SK-N-SH (cell line): ENCODE data around the gene LPCAT2. TPM values are rescaled to one million over a fixed set of nuclear protein-coding genes. Genes with fewer than 3 reads are reported as not detected.

Experiments used
- CTCF ChIA-PET: fragments of 300-600, 350-600 bp; formaldehyde crosslinking; extraction: SDS; loops from one replicate; lab custom pipeline; 2021; lab: Yijun Ruan, JAX
- POLR2A ChIA-PET: fragments of 350-600 bp; sonication (Branson Sonifier 250); formaldehyde crosslinking; extraction: SDS; loops from one replicate; lab custom pipeline; 2020; ENCODE audit warnings: antibody characterized with exemption, inconsistent platforms; lab: Yijun Ruan, JAX
- DNase-seq: peaks from one replicate; pipeline ENCODE4 v3.0.0; 2012
- H2AFZ ChIP-seq: fragments of 200-600 bp; sonication (generic); 2 replicates; pipeline ENCODE4 v1.8.1; 2016; ENCODE audit warnings: antibody characterized with exemption, mild to moderate bottlenecking, low read depth
- H3F3A ChIP-seq: fragments of 200-600 bp; sonication (generic); replicated peaks from 2 replicates; pipeline ENCODE3; 2016; ENCODE audit warnings: antibody characterized with exemption, mild to moderate bottlenecking; ENCODE audit not compliant: insufficient read depth
- H3K27ac ChIP-seq, 2 experiments: fragments of 200-500 bp in 1 of 2; fragments of 200-600 bp in 1 of 2; sonication (Bioruptor generic) in 1 of 2; sonication (generic), shearing (Covaris generic) in 1 of 2; 2 replicates each; pipeline versions ENCODE4 v1.5.1 to v1.6.1; 2014 to 2016; ENCODE audit warnings: low read depth in 2 of 2, inconsistent platforms in 1 of 2, low read length in 1 of 2, mild to moderate bottlenecking in 1 of 2, mixed read lengths in 1 of 2
- H3K27me3 ChIP-seq: fragments of 200-600 bp; sonication (generic), shearing (Covaris generic); 2 replicates; pipeline ENCODE4 v1.6.1; 2016; ENCODE audit warnings: mixed run types; ENCODE audit not compliant: insufficient read depth
- H3K36me3 ChIP-seq, 2 experiments: fragments of 200-500 bp in 1 of 2; fragments of 200-600 bp in 1 of 2; sonication (Bioruptor generic) in 1 of 2; sonication (generic) in 1 of 2; replicated peaks in 1 of 2; 2 replicates each; pipeline versions ENCODE3 to v1.5.1; 2014 to 2016; ENCODE audit warnings: low read length in 1 of 2, mild to moderate bottlenecking in 1 of 2; ENCODE audit not compliant: insufficient read depth in 2 of 2, control insufficient read depth in 1 of 2
- H3K4me1 ChIP-seq, 2 experiments: fragments of 200-500 bp in 1 of 2; fragments of 200-600 bp in 1 of 2; sonication (Bioruptor generic) in 1 of 2; sonication (generic), shearing (Covaris generic) in 1 of 2; 2 replicates each; pipeline versions ENCODE4 v1.5.1 to v1.6.1; 2014 to 2016; ENCODE audit warnings: low read depth in 1 of 2, low read length in 1 of 2, mixed run types in 1 of 2; ENCODE audit not compliant: insufficient read depth in 2 of 2, control insufficient read depth in 1 of 2
- H3K4me2 ChIP-seq: fragments of 200-600 bp; sonication (generic), shearing (Covaris generic); 2 replicates; pipeline ENCODE4 v1.6.1; 2017; ENCODE audit warnings: mixed run types
- H3K4me3 ChIP-seq, 2 experiments: fragments of 200-500 bp in 1 of 2; fragments of 200-600 bp in 1 of 2; sonication (Bioruptor generic) in 1 of 2; sonication (generic), shearing (Covaris generic) in 1 of 2; 2 replicates each; pipeline versions ENCODE4 v1.5.1 to v1.8.1; 2014 to 2016; ENCODE audit warnings: low read depth in 2 of 2, inconsistent platforms in 1 of 2, low read length in 1 of 2, mild to moderate bottlenecking in 1 of 2, mixed read lengths in 1 of 2, moderate library complexity in 1 of 2
- H3K79me2 ChIP-seq: fragments of 200-600 bp; sonication (generic); 2 replicates; pipeline ENCODE4 v1.8.1; 2017; ENCODE audit warnings: mild to moderate bottlenecking; ENCODE audit not compliant: insufficient read depth
- H3K9ac ChIP-seq: fragments of 200-600 bp; sonication (generic); 2 replicates; pipeline ENCODE4 v1.6.1; 2017; ENCODE audit warnings: mixed run types
- H3K9me2 ChIP-seq: fragments of 200-600 bp; sonication (generic); 2 replicates; pipeline ENCODE4 v1.6.1; 2017; ENCODE audit warnings: mixed run types
- H3K9me3 ChIP-seq: fragments of 200-600 bp; sonication (generic); 2 replicates; pipeline ENCODE4 v1.6.1; 2017; ENCODE audit warnings: mixed run types, mild to moderate bottlenecking, moderate library complexity
- H4K20me1 ChIP-seq: fragments of 200-600 bp; sonication (generic); 2 replicates; pipeline ENCODE4 v1.6.1; 2017; ENCODE audit warnings: mild to moderate bottlenecking, mixed run types; ENCODE audit not compliant: insufficient read depth
- CHD2 ChIP-seq: fragments of 150-350 bp; IDR thresholded peaks from 2 replicates; pipeline ENCODE4 v1.6.1; 2018; ENCODE audit warnings: low read length; ENCODE audit not compliant: partially characterized antibody
- ELF1 ChIP-seq: IDR thresholded peaks from 2 replicates; pipeline ENCODE4 v1.4.0; 2012
- EP300 ChIP-seq, 2 experiments: IDR thresholded peaks; 2 replicates each; pipeline versions ENCODE4 v1.4.0 to v1.6.1; 2012; ENCODE audit warnings: borderline replicate concordance in 1 of 2, low read depth in 1 of 2, low read length in 1 of 2
- FOXJ3 ChIP-seq: sonication (generic); formaldehyde crosslinking; IDR thresholded peaks from 2 replicates; pipeline ENCODE4 v1.5.1; 2020; ENCODE audit warnings: mild to moderate bottlenecking, missing genetic modification reagents
- FOXM1 ChIP-seq: IDR thresholded peaks from 2 replicates; pipeline ENCODE4 v1.4.0; 2012; ENCODE audit warnings: low read depth, mild to moderate bottlenecking
- GABPA ChIP-seq: IDR thresholded peaks from 2 replicates; pipeline ENCODE4 v1.4.0; 2012; ENCODE audit warnings: low read depth, mild to moderate bottlenecking
- GATA2 ChIP-seq: sonication (generic); formaldehyde crosslinking; IDR thresholded peaks from 2 replicates; pipeline ENCODE4 v1.5.0; 2020; ENCODE audit warnings: mild to moderate bottlenecking, missing genetic modification reagents
- JUND ChIP-seq: IDR thresholded peaks from 2 replicates; pipeline ENCODE4 v1.4.0; 2012
- MEF2A ChIP-seq: IDR thresholded peaks from 2 replicates; pipeline ENCODE4 v1.4.0; 2012; ENCODE audit warnings: low read depth, borderline replicate concordance
- MXI1 ChIP-seq: IDR thresholded peaks from 2 replicates; pipeline ENCODE4 v1.6.1; 2012; ENCODE audit warnings: mild to moderate bottlenecking, low read depth, low read length, improper control_type of control experiment
- NFIC ChIP-seq: IDR thresholded peaks from 2 replicates; pipeline ENCODE4 v1.4.0; 2012; ENCODE audit warnings: borderline replicate concordance
- RAD21 ChIP-seq: IDR thresholded peaks from 2 replicates; pipeline ENCODE4 v1.6.1; 2012; ENCODE audit warnings: mild to moderate bottlenecking, low read length
- RCOR1 ChIP-seq: fragments of 150-350 bp; IDR thresholded peaks from 2 replicates; pipeline ENCODE4 v1.6.1; 2017; ENCODE audit warnings: antibody characterized with exemption, low read length
- SMC3 ChIP-seq: IDR thresholded peaks from 2 replicates; pipeline ENCODE4 v1.6.1; 2012; ENCODE audit warnings: low read depth, low read length, improper control_type of control experiment
- TCF12 ChIP-seq: IDR thresholded peaks from 2 replicates; pipeline ENCODE4 v1.4.0; 2012
- YY1 ChIP-seq: IDR thresholded peaks from 2 replicates; pipeline ENCODE4 v1.4.0; 2012; ENCODE audit warnings: low read depth, mild to moderate bottlenecking
- WGBS: methylation state at CpG from one replicate; pipeline ENCODE4 v1.1.6; 2017; ENCODE audit warnings: low lambda C conversion rate; 5-methylcytosine and 5-hydroxymethylcytosine counted together
- polyA plus RNA-seq, 3 experiments: library from polyadenylated mRNA; depleted of rRNA; stranded (reverse); fragments of >200 nt; gene quantifications; 2 replicates each; pipeline ENCODE4 v1.2.3, GENCODE V29; 2012
- TF ChIP-seq, protein P1 (sequence below): fragments of 150-350 bp; IDR thresholded peaks from 2 replicates; pipeline ENCODE4 v1.6.1; 2017; ENCODE audit warnings: antibody characterized with exemption, low read length, low read depth, borderline replicate concordance
- TF ChIP-seq, protein P2 (sequence below): fragments of 200-600 bp; sonication (generic); IDR thresholded peaks from 2 replicates; pipeline ENCODE4 v1.6.1; 2017; ENCODE audit warnings: antibody characterized with exemption, mild to moderate bottlenecking, moderate library complexity
- TF ChIP-seq, protein P3 (sequence below): fragments of 150-350 bp; IDR thresholded peaks from 2 replicates; pipeline ENCODE4 v1.6.1; 2016; ENCODE audit warnings: mild to moderate bottlenecking, low read depth, low read length
- TF ChIP-seq, protein P4 (sequence below): IDR thresholded peaks from 2 replicates; pipeline ENCODE4; 2012

LPCAT2 gene
- polyA plus RNA-seq, 1 of the 3 experiments (the other 2 are of a cell fraction): 9.1 TPM

DNA sequence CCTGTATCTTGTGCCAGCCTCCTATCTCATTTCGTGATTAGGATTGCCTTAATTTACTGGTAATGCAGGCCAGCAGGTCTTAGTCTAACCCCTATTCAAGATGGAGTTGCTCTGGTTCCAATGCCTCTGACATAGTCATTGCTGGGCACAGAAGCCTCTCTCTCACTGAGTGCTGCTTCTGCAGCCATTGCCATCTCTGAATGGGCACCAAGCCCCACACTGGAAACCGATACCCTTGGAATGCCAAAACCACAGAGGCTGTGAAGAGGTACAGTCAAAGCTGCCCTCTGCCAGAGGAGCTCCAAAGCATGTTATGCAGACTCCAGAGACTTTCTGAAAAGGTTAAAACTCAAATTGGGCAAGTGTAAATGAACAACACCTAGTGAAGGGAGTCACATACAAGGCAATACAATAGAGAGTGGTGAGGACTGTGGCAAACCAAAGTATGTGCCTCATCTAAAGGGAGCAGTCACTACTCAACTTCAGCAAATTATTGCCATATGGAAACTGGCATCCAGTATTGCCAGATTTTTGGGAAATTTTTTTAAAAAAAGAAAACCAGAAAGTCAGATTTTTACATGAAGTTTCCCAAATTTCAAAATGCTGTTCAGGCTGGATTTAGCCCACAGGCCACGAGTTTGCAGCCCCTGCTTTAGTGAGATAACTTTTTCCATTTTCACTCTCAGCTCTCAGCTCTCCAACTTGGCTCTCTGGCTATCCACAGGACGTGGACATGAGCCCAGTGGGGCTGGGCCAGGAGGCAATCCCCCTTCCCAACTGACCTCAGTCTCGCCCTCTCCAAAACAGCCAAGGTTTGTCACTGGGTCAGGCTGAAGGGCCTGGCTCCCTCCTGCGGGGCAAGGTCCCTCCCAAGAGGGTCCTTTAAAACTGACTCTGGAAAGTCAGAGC, 32.0 kb upstream of the LPCAT2 start:
- POLR2A ChIA-PET: no interaction called here
- peaks cover 19 to 22% of the 10 kb centered on the region in 2 experiments for H3K4me1 ChIP-seq
- H3K9ac ChIP-seq: no peak overlapping the region
- peak overlapping the region; percentile 18 to 53; a peak in 2 of 4 replicates for H3K27ac ChIP-seq
- H3K27me3 ChIP-seq: no peaks in the 10 kb centered on the region
- 74% methylated on average over 4 of the region's 6 CpGs for WGBS
- H3K79me2 ChIP-seq: peaks cover 26% of the 10 kb centered on the region
- H3K9me3 ChIP-seq: no peaks in the 10 kb centered on the region
- H3K9me2 ChIP-seq: no peaks in the 10 kb centered on the region
- H3K4me3 ChIP-seq: no peak overlapping the region
- peaks cover 4 to 5% of the 10 kb centered on the region in 2 experiments for H3K36me3 ChIP-seq
- H4K20me1 ChIP-seq: peaks cover 15% of the 10 kb centered on the region
- peak; percentile 34; the same call in 1 of the 2 replicates for TF ChIP-seq TCF12
- TF ChIP-seq YY1: peak; percentile 65; the same call in 1 of the 2 replicates
- no peak for TF ChIP-seq GABPA
- TF ChIP-seq GATA2 (CRISPR knock-in tag): no peak
- TF ChIP-seq, protein P1, sequence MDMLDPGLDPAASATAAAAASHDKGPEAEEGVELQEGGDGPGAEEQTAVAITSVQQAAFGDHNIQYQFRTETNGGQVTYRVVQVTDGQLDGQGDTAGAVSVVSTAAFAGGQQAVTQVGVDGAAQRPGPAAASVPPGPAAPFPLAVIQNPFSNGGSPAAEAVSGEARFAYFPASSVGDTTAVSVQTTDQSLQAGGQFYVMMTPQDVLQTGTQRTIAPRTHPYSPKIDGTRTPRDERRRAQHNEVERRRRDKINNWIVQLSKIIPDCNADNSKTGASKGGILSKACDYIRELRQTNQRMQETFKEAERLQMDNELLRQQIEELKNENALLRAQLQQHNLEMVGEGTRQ: no peak
- no peak for TF ChIP-seq SMC3
- no peak for TF ChIP-seq MEF2A
- peak; percentile 71 for TF ChIP-seq NFIC
- no peak for TF ChIP-seq JUND
- no peak for TF ChIP-seq RCOR1
- TF ChIP-seq CHD2: no peak
- TF ChIP-seq FOXJ3 (CRISPR knock-in tag): no peak
- TF ChIP-seq, all 33 proteins: peak for 3
- H3F3A ChIP-seq: peaks cover 27% of the 10 kb centered on the region
- H2AFZ ChIP-seq: no peak overlapping the region
- DNase-seq: no peak
- H3K4me2 ChIP-seq: no peak overlapping the region
- CTCF ChIA-PET: interaction anchor here (1.0 to 2.5 kb wide), 4 partner anchors 11 to 365 kb away, joined by 3 to 23 read pairs (median 4); no protein-coding TSS in a partner anchor

DNA sequence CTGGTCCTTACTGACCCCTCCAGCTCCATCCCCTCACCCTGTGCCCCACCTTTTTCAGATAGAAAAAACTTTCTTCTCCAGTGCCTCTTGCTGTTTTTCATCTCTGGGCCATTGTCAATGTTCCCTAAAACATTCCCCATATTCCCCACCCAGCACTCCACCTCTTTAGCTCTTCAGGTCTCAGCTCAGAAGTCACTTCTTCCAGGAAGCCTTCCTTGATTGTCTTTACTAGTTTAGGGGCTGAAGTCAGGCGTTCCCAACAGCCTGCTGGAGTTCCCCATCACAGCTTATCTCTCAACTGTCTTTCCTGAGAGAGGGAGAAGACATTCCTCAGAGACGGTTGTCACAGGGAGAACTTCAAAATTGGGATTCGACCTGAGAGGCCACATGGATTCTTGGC, 31.1 kb upstream of the LPCAT2 start:
- no peak overlapping the region for H2AFZ ChIP-seq
- no peak for DNase-seq
- H3K4me2 ChIP-seq: no peak overlapping the region
- peaks cover 23% of the 10 kb centered on the region for H4K20me1 ChIP-seq
- 90% methylated on average over 3 of the region's 3 CpGs for WGBS
- no peaks in the 10 kb centered on the region for H3K27me3 ChIP-seq
- no peak overlapping the region for H3K4me3 ChIP-seq
- H3K9ac ChIP-seq: no peak overlapping the region
- no peak overlapping the region for H3K27ac ChIP-seq
- ChIA-PET POLR2A (no interaction called here), CTCF (interaction anchor here (1.0 to 2.5 kb wide), 2 partner anchors 12 to 364 kb away, joined by 3 to 23 read pairs; no protein-coding TSS in a partner anchor)
- H3K79me2 ChIP-seq: peaks cover 35% of the 10 kb centered on the region
- no peaks in the 10 kb centered on the region for H3K9me3 ChIP-seq
- H3F3A ChIP-seq: peaks cover 20% of the 10 kb centered on the region
- peaks cover 16 to 26% of the 10 kb centered on the region in 2 experiments for H3K4me1 ChIP-seq
- H3K36me3 ChIP-seq: peaks cover 13 to 14% of the 10 kb centered on the region in 2 experiments
- no peaks in the 10 kb centered on the region for H3K9me2 ChIP-seq
- no peak for TF ChIP-seq MXI1
- TF ChIP-seq, protein P2, sequence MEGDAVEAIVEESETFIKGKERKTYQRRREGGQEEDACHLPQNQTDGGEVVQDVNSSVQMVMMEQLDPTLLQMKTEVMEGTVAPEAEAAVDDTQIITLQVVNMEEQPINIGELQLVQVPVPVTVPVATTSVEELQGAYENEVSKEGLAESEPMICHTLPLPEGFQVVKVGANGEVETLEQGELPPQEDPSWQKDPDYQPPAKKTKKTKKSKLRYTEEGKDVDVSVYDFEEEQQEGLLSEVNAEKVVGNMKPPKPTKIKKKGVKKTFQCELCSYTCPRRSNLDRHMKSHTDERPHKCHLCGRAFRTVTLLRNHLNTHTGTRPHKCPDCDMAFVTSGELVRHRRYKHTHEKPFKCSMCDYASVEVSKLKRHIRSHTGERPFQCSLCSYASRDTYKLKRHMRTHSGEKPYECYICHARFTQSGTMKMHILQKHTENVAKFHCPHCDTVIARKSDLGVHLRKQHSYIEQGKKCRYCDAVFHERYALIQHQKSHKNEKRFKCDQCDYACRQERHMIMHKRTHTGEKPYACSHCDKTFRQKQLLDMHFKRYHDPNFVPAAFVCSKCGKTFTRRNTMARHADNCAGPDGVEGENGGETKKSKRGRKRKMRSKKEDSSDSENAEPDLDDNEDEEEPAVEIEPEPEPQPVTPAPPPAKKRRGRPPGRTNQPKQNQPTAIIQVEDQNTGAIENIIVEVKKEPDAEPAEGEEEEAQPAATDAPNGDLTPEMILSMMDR: no peak
- TF ChIP-seq, protein P3, sequence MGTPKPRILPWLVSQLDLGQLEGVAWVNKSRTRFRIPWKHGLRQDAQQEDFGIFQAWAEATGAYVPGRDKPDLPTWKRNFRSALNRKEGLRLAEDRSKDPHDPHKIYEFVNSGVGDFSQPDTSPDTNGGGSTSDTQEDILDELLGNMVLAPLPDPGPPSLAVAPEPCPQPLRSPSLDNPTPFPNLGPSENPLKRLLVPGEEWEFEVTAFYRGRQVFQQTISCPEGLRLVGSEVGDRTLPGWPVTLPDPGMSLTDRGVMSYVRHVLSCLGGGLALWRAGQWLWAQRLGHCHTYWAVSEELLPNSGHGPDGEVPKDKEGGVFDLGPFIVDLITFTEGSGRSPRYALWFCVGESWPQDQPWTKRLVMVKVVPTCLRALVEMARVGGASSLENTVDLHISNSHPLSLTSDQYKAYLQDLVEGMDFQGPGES: no peak
- no peak for TF ChIP-seq FOXM1
- no peak for TF ChIP-seq ELF1
- TF ChIP-seq RAD21: no peak
- no peak for TF ChIP-seq GATA2 (CRISPR knock-in tag)
- TF ChIP-seq EP300 (IDR thresholded peaks at IDR 0.05; ENCODE audit: borderline replicate concordance in 1 of 2, low read depth in 1 of 2, low read length in 1 of 2): no peak
- TF ChIP-seq, protein P4, sequence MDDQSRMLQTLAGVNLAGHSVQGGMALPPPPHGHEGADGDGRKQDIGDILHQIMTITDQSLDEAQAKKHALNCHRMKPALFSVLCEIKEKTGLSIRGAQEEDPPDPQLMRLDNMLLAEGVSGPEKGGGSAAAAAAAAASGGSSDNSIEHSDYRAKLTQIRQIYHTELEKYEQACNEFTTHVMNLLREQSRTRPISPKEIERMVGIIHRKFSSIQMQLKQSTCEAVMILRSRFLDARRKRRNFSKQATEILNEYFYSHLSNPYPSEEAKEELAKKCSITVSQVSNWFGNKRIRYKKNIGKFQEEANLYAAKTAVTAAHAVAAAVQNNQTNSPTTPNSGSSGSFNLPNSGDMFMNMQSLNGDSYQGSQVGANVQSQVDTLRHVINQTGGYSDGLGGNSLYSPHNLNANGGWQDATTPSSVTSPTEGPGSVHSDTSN: no peak
